NCI-H2029 treated with DMSO at 0.1 percent for 48 hours (cell line): ENCODE data around the gene MGMT.

ENCODE experiments used
- DNase-seq: peaks from one replicate; lab custom pipeline; 2025; lab: John Stamatoyannopoulos, UW

The MGMT gene

GRCh38 chr10:129455625-129456024 is 11.4 kb upstream of the MGMT start:
- DNase-seq, result no peak

GRCh38 chr10:129459762-129460539 is 7.1 kb upstream of the MGMT start:
- no peak for DNase-seq

DNA sequence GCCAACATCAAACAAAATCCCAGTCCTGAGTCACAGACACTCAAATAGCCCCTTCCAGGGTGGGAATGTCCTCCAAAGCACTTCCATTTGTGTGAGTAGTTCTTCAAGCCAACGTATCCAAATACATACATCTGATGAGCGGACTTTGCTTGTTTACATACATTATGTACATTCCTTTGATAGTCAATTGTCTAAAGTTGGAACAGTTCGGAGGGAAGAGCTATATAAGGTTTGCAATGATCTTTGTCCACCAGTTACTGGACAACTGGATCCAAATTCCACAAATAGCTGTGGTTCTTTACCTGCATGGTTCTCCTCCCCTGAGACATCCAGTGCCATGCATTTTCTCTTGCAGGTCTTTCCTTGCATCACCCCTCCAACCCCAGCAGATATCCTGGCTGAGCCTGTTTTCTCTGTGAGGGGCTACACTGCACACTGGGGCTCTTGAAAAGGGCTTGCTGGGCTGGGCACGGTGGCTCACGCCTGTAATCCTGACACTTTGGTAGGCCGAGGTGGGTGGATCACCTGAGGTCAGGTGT is 4.7 kb upstream of the MGMT start:
- no peak for DNase-seq

- no peak for DNase-seq
Measured at GRCh38 chr10:129464251-129464650, 2.8 kb upstream of the MGMT start.

- DNase-seq, result no peak
Measured at GRCh38 chr10:129465796-129466702, 992 bp upstream of the MGMT start.

DNA sequence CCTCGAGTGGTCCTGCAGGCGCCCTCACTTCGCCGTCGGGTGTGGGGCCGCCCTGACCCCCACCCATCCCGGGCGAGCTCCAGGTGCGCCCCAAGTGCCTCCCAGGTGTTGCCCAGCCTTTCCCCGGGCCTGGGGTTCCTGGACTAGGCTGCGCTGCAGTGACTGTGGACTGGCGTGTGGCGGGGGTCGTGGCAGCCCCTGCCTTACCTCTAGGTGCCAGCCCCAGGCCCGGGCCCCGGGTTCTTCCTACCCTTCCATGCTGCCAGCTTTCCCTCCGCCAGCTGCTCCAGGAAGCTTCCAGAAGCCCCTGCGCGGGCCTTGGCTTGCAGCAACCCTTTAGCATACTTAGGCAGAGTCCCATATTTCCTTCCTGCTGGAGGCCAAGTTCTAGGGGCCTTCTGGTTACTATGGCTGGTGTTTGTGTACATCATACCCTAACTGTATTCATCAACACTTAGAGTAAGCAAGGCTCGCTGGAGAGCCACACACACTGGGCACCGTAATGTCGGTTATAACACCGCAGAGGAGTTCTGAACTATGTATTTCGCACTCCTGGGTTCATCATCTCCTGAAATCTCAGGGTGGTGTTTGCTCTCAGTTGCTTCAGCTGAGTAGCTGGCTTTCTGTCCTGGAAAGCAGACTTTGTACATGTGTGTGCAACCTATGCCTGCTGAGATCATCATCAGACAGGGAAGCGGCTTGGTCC is 471 bp downstream of the MGMT start:
- DNase-seq, result no peak

- no peak for DNase-seq
Measured at GRCh38 chr10:129468187-129468586, 1.1 kb downstream of the MGMT start.

DNA sequence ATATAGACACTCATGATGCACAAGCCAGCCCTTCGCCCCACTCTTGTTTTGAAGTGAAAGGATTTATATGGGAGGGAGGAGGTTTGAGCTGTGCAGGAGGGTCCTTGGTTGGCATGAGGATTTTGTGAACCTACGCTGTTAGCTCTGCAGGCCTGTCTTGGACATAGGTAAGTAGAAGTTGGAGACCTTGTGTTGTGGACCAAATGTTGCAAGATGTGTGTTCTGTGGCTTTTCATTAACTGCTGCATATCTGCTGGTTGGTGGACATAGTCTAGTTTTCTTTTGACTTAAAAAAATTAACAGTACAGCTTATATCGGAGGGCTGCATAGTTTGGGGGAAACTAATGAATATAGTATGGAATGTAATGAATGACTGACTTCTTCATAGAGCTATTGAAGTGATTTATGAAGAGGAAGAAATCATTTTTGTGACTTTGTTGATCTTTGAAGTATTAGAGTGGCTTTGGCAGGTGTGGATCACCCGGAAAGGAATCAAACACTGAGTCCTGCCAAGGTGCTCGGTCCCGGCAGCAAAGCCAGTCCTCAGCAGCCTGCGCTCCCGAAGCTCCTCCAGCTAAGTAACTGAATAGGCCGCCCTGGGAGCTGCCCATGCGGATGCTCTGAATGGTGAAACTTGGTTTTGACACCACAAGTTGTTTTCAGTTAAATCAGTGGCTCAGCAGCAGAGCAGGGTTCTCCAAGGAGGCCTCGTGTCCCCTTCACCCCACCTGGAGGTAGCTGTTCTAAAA is 3.2 kb downstream of the MGMT start:
- DNase-seq, result no peak

GRCh38 chr10:129471447-129472175 is 4.6 kb downstream of the MGMT start:
- DNase-seq, result no peak

DNA sequence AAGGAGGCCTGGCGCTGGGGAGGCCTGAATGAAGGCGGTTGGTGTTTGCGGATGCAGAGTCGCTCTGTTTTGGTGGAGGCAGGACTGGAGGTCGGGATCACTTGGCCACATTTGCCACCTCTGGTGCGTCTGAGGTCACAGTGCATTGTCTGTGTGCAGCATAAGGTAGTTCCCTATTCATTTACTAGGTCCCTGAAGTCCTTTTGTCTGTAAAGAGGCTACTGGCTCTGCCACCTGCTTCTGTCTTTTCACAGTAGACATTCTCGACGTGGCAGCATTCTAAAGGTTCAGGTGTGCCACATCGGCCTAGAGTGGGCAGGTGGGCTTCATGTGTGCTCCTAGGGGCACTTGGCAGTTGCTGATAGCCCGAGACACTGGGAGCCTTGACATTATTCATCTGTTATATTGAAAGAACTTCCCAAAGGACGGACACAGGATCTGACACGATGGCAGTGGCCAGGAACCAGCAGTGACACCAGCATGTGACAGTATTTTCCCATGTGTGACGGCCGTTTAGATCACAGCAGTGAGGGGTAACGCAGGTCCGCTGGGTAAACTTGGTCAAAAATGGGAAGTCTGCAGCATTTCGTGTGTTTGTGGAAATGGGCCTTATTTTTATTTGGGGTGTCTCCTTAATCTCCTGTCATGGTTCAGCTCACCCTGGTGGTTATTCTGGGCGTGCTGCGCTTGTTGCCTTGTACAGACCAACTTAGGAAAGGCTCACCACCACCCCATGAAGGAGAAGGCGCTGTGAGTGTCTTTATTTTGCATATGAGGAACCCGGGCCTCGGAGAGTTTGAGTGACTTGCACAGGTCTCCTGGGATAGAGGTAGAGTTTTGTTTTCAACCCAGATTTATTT is 5.9 kb downstream of the MGMT start:
- no peak for DNase-seq

- DNase-seq, result no peak
Measured at GRCh38 chr10:129474642-129475041, 7.6 kb downstream of the MGMT start.

- DNase-seq, result no peak
Measured at GRCh38 chr10:129476431-129476830, 9.4 kb downstream of the MGMT start.

GRCh38 chr10:129477051-129477450 is 10.0 kb downstream of the MGMT start:
- no peak for DNase-seq

DNA sequence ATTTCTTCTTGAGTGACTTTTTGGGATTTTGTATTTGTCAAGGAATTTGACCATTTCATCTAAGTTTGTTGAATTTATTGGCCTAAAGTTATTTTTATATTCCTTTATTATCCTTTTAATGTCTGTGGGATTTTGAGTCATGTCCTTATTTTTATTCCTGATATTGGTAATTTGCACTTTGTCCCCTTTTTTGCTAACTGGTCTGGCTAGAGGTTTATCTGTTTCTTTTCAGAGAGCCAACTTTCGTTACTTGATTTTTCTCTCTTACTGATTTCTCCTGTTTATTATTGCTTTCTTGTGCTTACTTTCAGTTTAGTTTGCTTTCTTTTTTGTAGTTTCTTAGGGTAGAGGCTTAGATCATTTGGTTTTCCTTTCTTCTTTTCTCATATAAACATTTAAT is 14.6 kb downstream of the MGMT start:
- no peak for DNase-seq

DNA sequence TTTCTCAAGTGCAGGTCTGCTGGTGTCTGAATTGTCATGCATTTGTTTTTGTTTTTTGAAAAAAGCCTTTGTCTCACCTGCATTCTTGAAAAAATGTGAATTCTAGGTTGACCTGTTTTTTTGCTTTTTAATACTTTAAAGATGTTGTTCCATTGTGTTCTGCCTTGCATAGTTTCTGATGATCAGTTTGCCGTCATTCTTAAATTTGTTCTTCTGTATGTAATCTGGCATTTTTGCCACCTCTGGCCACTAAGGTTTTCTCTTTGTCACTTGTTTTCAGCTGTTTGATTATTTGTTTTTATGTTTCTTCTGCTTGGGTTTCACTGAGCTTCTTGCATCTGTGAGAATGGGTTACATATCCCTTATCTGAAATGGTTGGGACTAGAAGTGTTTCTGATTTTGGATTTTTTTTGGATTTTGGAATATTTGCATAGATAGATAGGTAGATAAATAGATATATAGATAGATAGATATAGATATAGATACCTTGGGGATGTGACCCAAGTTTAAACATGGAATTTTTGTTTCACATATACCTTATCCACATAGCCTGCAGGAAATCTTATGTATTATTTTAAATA is 16.5 kb downstream of the MGMT start:
- no peak for DNase-seq

- no peak for DNase-seq
Measured at GRCh38 chr10:129486805-129487204, 19.8 kb downstream of the MGMT start.

DNA sequence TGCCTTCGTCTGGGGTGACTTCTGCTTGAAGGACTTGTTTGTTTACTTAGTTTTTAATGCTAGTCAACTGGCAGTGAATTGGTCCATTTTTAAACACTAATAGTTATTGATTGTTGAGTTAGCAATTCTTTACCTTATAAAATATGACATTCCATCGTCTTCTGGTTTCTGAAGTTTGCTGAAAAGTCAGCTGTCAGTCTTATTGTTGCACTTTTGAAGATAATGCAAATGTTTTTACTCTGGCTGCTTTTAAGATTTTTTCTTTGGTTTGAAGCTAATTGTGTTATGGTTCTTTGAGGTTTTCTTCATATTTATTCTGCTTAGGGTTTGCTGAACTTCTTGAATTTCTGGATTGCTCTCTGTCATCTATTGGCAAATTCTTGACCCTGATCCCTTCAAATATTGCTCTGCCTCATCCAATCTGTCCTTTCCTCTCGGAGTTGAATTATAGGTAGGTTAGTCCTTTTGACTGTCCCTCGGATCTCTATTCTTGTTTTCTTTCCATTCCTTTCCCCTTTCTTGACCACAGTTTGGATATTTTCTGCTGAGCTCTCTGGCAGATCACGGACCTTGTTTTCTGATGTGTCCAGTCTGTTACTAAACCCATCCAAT is 24.2 kb downstream of the MGMT start:
- DNase-seq, result no peak

DNA sequence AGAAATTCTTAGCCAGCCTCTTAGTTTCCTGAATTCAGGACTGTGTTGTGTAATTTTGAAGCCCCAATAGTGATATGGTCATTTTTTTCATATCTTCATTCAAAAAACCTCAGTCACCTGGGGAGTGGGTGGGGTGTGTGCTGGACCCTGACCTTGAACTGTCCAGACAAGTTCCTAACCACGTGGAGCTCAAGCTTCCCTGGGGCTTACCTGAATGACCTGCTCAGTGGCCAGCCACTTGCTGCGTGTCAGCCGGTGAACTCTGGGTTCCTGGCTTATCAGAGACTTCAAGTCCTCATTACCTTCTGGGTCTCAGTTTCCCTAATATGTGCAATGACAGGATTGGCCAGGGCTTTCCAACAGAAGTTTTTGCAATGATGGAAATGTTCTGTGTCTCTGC is 27.1 kb downstream of the MGMT start:
- no peak for DNase-seq

GRCh38 chr10:129494740-129495139 is 27.7 kb downstream of the MGMT start:
- no peak for DNase-seq
